Glutamatergic neuron (in vitro differentiated cells): ENCODE results near the gene DMXL1. TPM values are rescaled to one million over a fixed set of nuclear protein-coding genes. Genes with fewer than 3 reads are reported as not detected.
"Not testable (repeated sequence)": the region's sequence is repeated elsewhere in the genome, so short reads cannot be mapped to it uniquely, and the experiment has no call there.

Source experiments
- DNase-seq: peaks from one replicate; pipeline ENCODE4 v3.0.0; 2022
- H3K27ac Mint-ChIP-seq: one replicate; pipeline ENCODE4 v1.8.0; 2020; ENCODE audit warnings: mild to moderate bottlenecking, mixed read lengths, inconsistent platforms; ENCODE audit not compliant: unreplicated experiment
- H3K27me3 Mint-ChIP-seq: one replicate; pipeline ENCODE4 v1.8.0; 2020; ENCODE audit warnings: mild to moderate bottlenecking, moderate library complexity, mixed read lengths, inconsistent platforms; ENCODE audit not compliant: unreplicated experiment
- H3K36me3 Mint-ChIP-seq: one replicate; pipeline ENCODE4 v1.8.0; 2020; ENCODE audit warnings: mild to moderate bottlenecking, mixed read lengths, inconsistent platforms; ENCODE audit not compliant: unreplicated experiment
- H3K4me1 Mint-ChIP-seq: one replicate; pipeline ENCODE4 v1.8.0; 2020; ENCODE audit warnings: mild to moderate bottlenecking, low read depth, mixed read lengths, inconsistent platforms; ENCODE audit not compliant: unreplicated experiment
- H3K4me3 Mint-ChIP-seq: one replicate; pipeline ENCODE4 v1.8.0; 2020; ENCODE audit warnings: mild to moderate bottlenecking, mixed read lengths, inconsistent platforms; ENCODE audit not compliant: unreplicated experiment
- H3K9me3 Mint-ChIP-seq: one replicate; pipeline ENCODE4 v1.8.0; 2020; ENCODE audit warnings: mild to moderate bottlenecking, moderate library complexity, mixed read lengths, inconsistent platforms; ENCODE audit not compliant: unreplicated experiment
- CTCF ChIP-seq: fragments of 200-600 bp; sonication (generic); IDR thresholded peaks from one replicate; pipeline ENCODE4 v1.5.0; 2021; ENCODE audit not compliant: partially characterized antibody, unreplicated experiment
- total RNA-seq: library from RNA; stranded (reverse); fragmentation: NEBNext Ultra II Directional; extraction: Animal tissue kit (Norgen Biotek cat#: 25700); gene quantifications from one replicate; pipeline ENCODE4 v1.2.1, GENCODE V29; 2021; ENCODE audit not compliant: unreplicated experiment

The DMXL1 gene
- total RNA-seq, 1 donor from 2014 or later = 24.2 TPM

DNA sequence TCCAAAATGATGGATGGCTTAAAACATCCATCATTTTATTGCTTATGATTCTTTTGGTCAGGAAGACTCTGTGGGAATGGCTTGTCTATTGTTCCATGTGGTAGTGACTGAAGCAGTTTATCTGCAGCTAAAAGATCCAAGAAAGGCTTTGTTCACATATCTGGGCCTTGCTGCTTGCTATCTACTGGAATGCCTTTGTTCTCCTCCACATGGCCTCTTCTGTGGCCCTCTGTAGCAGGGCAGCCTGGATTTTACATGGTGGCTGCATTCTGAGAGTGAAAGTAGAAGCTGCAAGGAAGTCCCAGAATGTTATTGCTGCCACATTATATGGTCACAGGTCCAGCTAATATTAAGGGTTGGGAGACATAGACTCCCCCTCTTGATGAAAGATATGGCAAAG, 35.1 kb downstream of the DMXL1 start:
- Mint-ChIP-seq H3K27me3 (no peaks in the 10 kb centered on the region), H3K27ac (no peak overlapping the region), H3K4me3 (no peak overlapping the region), H3K9me3 (no peaks in the 10 kb centered on the region), H3K4me1 (no peaks in the 10 kb centered on the region), H3K36me3 (no peaks in the 10 kb centered on the region)
- no peak for TF ChIP-seq CTCF
- no peak for DNase-seq

DNA sequence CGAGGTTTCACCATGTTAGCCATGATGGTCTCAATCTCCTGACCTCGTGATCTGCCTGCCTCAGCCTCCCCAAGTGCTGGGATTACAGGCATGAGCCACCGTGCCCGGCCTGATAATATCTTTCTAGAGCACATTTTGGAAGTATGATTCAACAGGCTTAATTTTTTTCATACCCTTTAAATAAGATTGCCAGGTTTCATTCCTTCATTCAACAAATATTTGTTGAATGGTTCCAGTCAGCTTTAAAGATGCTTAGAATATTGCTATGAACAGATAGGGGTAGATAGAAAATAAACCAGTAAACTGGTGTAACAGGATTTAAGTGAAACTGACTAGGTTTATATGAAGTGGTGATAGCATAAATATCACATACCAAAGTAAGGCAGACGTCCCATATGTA, 41.3 kb downstream of the DMXL1 start:
- H3K4me1 Mint-ChIP-seq = no peaks in the 10 kb centered on the region
- H3K9me3 Mint-ChIP-seq = no peaks in the 10 kb centered on the region
- H3K36me3 Mint-ChIP-seq = no peaks in the 10 kb centered on the region
- no peak overlapping the region for H3K4me3 Mint-ChIP-seq
- DNase-seq = no peak
- H3K27ac Mint-ChIP-seq = no peak overlapping the region
- no peak for TF ChIP-seq CTCF
- H3K27me3 Mint-ChIP-seq = no peaks in the 10 kb centered on the region

DNA sequence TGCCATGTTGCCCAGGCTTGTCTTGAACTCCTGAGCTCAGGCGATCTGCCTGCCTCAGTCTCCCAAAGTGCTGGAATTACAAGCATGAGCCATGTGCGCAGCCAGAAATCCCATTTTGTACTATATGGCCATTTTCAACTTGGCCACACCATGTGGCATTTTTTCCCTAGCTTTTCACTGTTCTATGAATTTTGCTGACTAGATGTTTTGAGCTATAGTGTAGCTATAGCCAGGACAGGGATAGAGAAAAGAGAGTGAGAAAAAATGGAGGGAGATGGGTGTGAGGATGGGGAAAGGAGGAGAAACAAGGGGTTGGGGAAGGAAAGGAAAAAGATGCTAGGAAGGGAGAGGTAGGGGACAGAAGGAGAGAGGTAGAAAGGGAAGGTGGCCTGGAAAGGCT, 46.4 kb downstream of the DMXL1 start:
- TF ChIP-seq CTCF = no peak
- Mint-ChIP-seq H3K4me1 (no peaks in the 10 kb centered on the region), H3K27ac (no peak overlapping the region), H3K4me3 (no peak overlapping the region), H3K9me3 (peaks cover 3% of the 10 kb centered on the region), H3K27me3 (no peaks in the 10 kb centered on the region), H3K36me3 (peaks cover 9% of the 10 kb centered on the region)
- DNase-seq = no peak

DNA sequence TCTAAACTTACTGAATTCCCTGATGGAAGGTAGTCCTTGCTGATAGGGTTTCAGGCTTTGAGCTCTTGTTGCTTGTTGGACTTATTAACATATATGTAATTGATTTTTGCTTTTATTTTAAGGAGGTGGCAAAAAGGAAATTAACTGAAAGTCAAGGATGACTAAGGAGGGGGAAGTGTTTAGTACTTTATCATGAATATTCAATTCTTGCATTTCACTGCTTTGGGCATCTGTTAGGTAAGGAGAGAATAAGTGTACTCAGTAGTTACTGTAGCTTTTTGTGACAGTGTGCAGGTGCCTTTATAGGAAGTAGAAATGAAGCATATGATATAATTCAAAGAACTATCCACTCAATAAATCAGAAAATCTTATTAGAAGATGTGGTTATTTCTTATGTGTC, 47.1 kb downstream of the DMXL1 start:
- no peak overlapping the region for H3K4me3 Mint-ChIP-seq

DNA sequence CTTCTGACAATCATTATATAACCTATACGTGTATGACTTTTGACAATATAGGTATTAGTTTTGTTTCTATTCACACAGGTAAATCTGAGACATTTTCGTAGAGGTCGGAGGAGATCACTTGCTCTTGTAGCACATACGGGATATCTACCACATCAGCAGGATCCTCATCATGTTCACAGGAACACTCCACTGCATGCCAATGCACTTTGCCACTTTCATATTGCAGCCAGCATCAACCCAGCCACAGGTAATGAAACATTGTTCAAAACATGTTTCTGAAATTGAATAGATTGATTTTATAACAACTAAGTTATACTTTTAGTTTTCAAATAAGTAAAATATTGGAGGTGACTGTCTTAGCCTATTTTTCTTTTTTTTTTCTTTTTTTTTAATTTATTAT, 50.0 kb downstream of the DMXL1 start:
- H3K4me3 Mint-ChIP-seq = no peak overlapping the region
- no peaks in the 10 kb centered on the region for H3K4me1 Mint-ChIP-seq
- peaks cover 9% of the 10 kb centered on the region for H3K36me3 Mint-ChIP-seq

More for the DNA sequence above, 47.1 kb downstream of the DMXL1 start:
- H3K27me3 Mint-ChIP-seq = no peaks in the 10 kb centered on the region
- H3K27ac Mint-ChIP-seq = no peak overlapping the region
- H3K4me1 Mint-ChIP-seq = no peaks in the 10 kb centered on the region
- DNase-seq = no peak
- H3K9me3 Mint-ChIP-seq = peaks cover 3% of the 10 kb centered on the region
- H3K36me3 Mint-ChIP-seq = peaks cover 9% of the 10 kb centered on the region
- TF ChIP-seq CTCF = no peak

DNA sequence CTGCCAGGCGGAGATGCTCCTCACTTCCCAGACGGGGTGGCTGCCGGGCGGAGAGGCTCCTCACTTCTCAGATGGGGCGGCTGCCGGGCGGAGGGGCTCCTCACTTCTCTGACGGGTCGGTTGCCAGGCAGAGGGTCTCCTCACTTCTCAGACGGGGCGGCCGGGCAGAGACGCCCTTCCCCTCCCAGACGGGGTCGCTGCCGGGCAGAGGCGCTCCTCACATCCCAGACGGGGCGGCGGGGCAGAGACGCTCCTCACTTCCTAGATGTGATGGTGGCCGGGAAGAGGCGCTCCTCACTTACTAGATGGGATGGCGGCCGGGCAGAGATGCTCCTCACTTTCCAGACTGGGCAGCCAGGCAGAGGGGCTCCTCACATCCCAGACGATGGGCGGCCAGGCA, 51.6 kb downstream of the DMXL1 start:
- DNase-seq, H3K27ac Mint-ChIP-seq, H3K27me3 Mint-ChIP-seq, H3K4me3 Mint-ChIP-seq, H3K36me3 Mint-ChIP-seq, H3K9me3 Mint-ChIP-seq, H3K4me1 Mint-ChIP-seq: not testable (repeated sequence)

More for the DNA sequence above, 50.0 kb downstream of the DMXL1 start:
- Mint-ChIP-seq H3K9me3 (peaks cover 3% of the 10 kb centered on the region), H3K27ac (no peak overlapping the region), H3K27me3 (peaks cover 2% of the 10 kb centered on the region)
- TF ChIP-seq CTCF = no peak
- DNase-seq = no peak
